Spleen (tissue), 7 donors: ENCODE results near the gene CNIH3.

Experiments
- POLR2A ChIP-seq, 3 donors: fragments of 450-650 bp; IDR thresholded peaks; one replicate each; pipeline ENCODE4 v1.5.1; 2017; ENCODE audit warnings: antibody characterized with exemption in 3 of 3, mild to moderate bottlenecking in 1 of 3
- TF ChIP-seq, protein P1 (sequence below), 11 experiments: fragments of 200-600 bp in 7 of 11; fragments of 450-650 bp in 4 of 11; sonication (generic) in 4 of 11; IDR thresholded peaks in 8 of 11; conservative IDR thresholded peaks in 3 of 11; 1 replicate in 7 of 11; 2 replicates in 4 of 11; pipeline versions ENCODE4 v1.4.0 to v1.8.0; 2016 to 2021; ENCODE audit warnings: antibody characterized with exemption in 11 of 11, inconsistent platforms in 4 of 11, mild to moderate bottlenecking in 1 of 11
- donor health status: DM: no; HTN: no; CAD: no; lungs with moderate emphysema.
- donor health status: DM: no; HTN: no; CAD: no.
- donor health status: DM: no; HTN: no; CAD: no.

DNA sequence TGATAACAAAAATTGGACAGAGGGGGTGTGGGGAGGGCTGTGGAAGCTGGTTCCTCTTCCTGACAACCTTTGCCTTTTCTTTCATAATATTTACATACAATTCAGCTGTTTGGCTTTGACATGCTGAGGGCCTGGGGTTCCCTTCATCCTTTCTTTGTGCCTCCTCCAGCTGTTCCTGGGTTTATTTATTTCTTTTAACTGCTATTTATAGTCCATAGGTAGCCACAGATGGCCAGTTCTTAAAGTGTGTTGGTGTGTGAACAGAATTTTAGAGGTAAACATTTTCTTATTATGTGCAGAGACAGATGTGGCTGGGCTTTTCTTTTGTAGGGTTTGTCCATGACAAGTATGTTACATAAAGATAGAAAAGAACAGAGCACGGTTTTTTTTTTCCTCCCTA is 34.1 kb upstream of the CNIH3 start:
- TF ChIP-seq, protein P1, sequence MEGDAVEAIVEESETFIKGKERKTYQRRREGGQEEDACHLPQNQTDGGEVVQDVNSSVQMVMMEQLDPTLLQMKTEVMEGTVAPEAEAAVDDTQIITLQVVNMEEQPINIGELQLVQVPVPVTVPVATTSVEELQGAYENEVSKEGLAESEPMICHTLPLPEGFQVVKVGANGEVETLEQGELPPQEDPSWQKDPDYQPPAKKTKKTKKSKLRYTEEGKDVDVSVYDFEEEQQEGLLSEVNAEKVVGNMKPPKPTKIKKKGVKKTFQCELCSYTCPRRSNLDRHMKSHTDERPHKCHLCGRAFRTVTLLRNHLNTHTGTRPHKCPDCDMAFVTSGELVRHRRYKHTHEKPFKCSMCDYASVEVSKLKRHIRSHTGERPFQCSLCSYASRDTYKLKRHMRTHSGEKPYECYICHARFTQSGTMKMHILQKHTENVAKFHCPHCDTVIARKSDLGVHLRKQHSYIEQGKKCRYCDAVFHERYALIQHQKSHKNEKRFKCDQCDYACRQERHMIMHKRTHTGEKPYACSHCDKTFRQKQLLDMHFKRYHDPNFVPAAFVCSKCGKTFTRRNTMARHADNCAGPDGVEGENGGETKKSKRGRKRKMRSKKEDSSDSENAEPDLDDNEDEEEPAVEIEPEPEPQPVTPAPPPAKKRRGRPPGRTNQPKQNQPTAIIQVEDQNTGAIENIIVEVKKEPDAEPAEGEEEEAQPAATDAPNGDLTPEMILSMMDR (IDR thresholded peaks at IDR 0.05 in 8 of 11, conservative IDR thresholded peaks at IDR 0.05 in 3 of 11), result no peak
- TF ChIP-seq POLR2A (IDR thresholded peaks at IDR 0.05), result no peak
